ENCODE measurements around the gene DCTN3. TPM values are rescaled to one million over a fixed set of nuclear protein-coding genes. Genes with fewer than 3 reads are reported as not detected.
A peak's percentile ranks its signal among the peaks of the same experiment; 100 is the strongest.

Gene DCTN3
- total RNA-seq, 1 donor from 2014 or later, result 135 TPM

- H3K4me3 ChIP-seq, result no peak overlapping the region
- no peaks in the 10 kb centered on the region for H3K27me3 ChIP-seq (ENCODE audit: low read depth)
- no peaks in the 10 kb centered on the region for H3K9me3 ChIP-seq (replicated peaks)
- TF ChIP-seq, protein P1, sequence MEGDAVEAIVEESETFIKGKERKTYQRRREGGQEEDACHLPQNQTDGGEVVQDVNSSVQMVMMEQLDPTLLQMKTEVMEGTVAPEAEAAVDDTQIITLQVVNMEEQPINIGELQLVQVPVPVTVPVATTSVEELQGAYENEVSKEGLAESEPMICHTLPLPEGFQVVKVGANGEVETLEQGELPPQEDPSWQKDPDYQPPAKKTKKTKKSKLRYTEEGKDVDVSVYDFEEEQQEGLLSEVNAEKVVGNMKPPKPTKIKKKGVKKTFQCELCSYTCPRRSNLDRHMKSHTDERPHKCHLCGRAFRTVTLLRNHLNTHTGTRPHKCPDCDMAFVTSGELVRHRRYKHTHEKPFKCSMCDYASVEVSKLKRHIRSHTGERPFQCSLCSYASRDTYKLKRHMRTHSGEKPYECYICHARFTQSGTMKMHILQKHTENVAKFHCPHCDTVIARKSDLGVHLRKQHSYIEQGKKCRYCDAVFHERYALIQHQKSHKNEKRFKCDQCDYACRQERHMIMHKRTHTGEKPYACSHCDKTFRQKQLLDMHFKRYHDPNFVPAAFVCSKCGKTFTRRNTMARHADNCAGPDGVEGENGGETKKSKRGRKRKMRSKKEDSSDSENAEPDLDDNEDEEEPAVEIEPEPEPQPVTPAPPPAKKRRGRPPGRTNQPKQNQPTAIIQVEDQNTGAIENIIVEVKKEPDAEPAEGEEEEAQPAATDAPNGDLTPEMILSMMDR (IDR thresholded peaks at IDR 0.05; ENCODE audit: borderline replicate concordance), result no peak
- no peak for DNase-seq
- H3K27ac ChIP-seq (replicated peaks), result no peak overlapping the region
- H3K4me1 ChIP-seq, result peaks cover 15% of the 10 kb centered on the region
- no peaks in the 10 kb centered on the region for H3K36me3 ChIP-seq
- intact Hi-C loops (cut with micrococcal nuclease), result loop anchor here (10.0 kb wide), 1 partner anchor 201 kb away; no protein-coding TSS in a partner anchor
Observed at GRCh38 chr9:34606190-34606589, 14.1 kb downstream of the DCTN3 start.

GRCh38 chr9:34603610-34604231 lies 16.6 kb downstream of the DCTN3 start:
- peak; percentile 77 for DNase-seq
- Histone ChIP-seq H3K9me3 (replicated peaks) (no peaks in the 10 kb centered on the region), H3K27ac (replicated peaks) (no peak overlapping the region), H3K4me1 (peaks cover 7% of the 10 kb centered on the region), H3K27me3 (ENCODE audit: low read depth) (no peaks in the 10 kb centered on the region), H3K4me3 (no peak overlapping the region), H3K36me3 (no peaks in the 10 kb centered on the region)
- intact Hi-C loops (cut with micrococcal nuclease), result loop anchor here (10.0 kb wide), 1 partner anchor 199 kb away; no protein-coding TSS in a partner anchor
- TF ChIP-seq, protein P1 (IDR thresholded peaks at IDR 0.05; ENCODE audit: borderline replicate concordance), result peak; percentile 95

DNA sequence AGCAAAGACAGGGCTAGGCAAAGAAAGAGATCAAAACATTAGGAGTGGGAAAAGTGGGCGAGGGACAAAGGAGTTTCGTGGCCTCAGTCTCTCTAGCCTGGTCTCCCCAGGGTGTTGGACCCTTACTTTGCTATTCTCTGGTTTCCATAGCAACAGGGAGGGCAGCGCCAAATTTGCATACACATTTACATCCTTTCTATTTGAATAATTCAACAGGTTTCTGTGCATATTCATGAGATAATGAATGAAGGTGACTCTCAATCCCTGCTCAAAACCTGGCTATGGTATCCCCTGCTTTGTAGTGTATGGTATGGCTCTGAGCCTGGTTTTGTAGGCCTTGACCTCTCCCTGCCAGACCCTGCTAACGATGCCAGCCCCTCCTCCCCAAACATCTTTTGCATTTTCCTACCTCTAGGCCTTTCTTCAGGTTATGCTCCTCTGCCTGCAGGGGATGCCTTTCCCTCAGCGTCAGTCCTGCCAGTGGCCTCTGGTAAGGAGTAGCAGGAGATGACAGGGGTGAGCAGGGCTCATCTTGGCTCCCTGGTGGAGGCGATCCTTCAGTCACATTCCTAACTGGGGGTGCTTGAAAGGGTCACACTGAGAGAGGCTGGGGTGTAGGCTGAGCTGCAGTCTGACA lies 18.2 kb downstream of the DCTN3 start:
- Histone ChIP-seq H3K27ac (replicated peaks) (no peak overlapping the region), H3K36me3 (no peaks in the 10 kb centered on the region), H3K27me3 (ENCODE audit: low read depth) (no peaks in the 10 kb centered on the region), H3K4me3 (no peak overlapping the region), H3K9me3 (replicated peaks) (no peaks in the 10 kb centered on the region), H3K4me1 (peaks cover 7% of the 10 kb centered on the region)
- TF ChIP-seq, protein P1 (IDR thresholded peaks at IDR 0.05; ENCODE audit: borderline replicate concordance), result no peak
- intact Hi-C loops (cut with micrococcal nuclease), result loop anchor here (10.0 kb wide), 1 partner anchor 197 kb away; no protein-coding TSS in a partner anchor
- DNase-seq, result no peak

- Histone ChIP-seq H3K36me3 (no peaks in the 10 kb centered on the region), H3K27me3 (ENCODE audit: low read depth) (peaks cover 1% of the 10 kb centered on the region), H3K4me1 (peaks cover 7% of the 10 kb centered on the region), H3K9me3 (replicated peaks) (no peaks in the 10 kb centered on the region), H3K4me3 (no peak overlapping the region), H3K27ac (replicated peaks) (no peak overlapping the region)
- TF ChIP-seq, protein P1 (IDR thresholded peaks at IDR 0.05; ENCODE audit: borderline replicate concordance), result no peak
- DNase-seq, result no peak
- intact Hi-C loops (cut with micrococcal nuclease), result loop anchor here (10.0 kb wide), 1 partner anchor 196 kb away; no protein-coding TSS in a partner anchor
Observed at GRCh38 chr9:34600908-34601307, 19.4 kb downstream of the DCTN3 start.

- Histone ChIP-seq H3K36me3 (no peaks in the 10 kb centered on the region), H3K4me3 (no peak overlapping the region), H3K27me3 (ENCODE audit: low read depth) (peaks cover 7% of the 10 kb centered on the region), H3K4me1 (peaks cover 8% of the 10 kb centered on the region), H3K9me3 (replicated peaks) (no peaks in the 10 kb centered on the region), H3K27ac (replicated peaks) (no peak overlapping the region)
- DNase-seq, result no peak
- TF ChIP-seq, protein P1 (IDR thresholded peaks at IDR 0.05; ENCODE audit: borderline replicate concordance), result no peak
- intact Hi-C loops (cut with micrococcal nuclease), result no loop called here
Observed at GRCh38 chr9:34599546-34599945, 20.7 kb downstream of the DCTN3 start.
